Activated CD8-positive, alpha-beta T cell treated with anti-CD3 and anti-CD28 coated beads for 36 hours (primary cell): ENCODE data around the gene NFE2L1. TPM values are rescaled to one million over a fixed set of nuclear protein-coding genes. Genes with fewer than 3 reads are reported as not detected.

Experiments used
- ATAC-seq: fragments of 200-7000 bp; cut with Tn5 transposase; one replicate; pipeline ENCODE4 v1.10.0; 2021; ENCODE audit warnings: mild to moderate bottlenecking, moderate library complexity
- CTCF ChIA-PET: fragments of 350-600 bp; sonication (Branson Sonifier 250); formaldehyde crosslinking; loops from one replicate; lab custom pipeline; 2021; ENCODE audit warnings: antibody characterized with exemption; lab: Charles Lee
- POLR2A ChIA-PET: fragments of 350-600 bp; sonication (Branson Sonifier 250); formaldehyde crosslinking; loops from one replicate; lab custom pipeline; 2021; ENCODE audit warnings: antibody characterized with exemption; lab: Charles Lee
- DNase-seq: peaks from one replicate; pipeline ENCODE4 v3.0.0-alpha.2; 2020
- H3K27ac Mint-ChIP-seq: one replicate; pipeline ENCODE4 v1.8.0; 2021; ENCODE audit warnings: mild to moderate bottlenecking, mixed read lengths
- H3K27me3 Mint-ChIP-seq: one replicate; pipeline ENCODE4 v1.8.0; 2021; ENCODE audit warnings: mixed read lengths
- H3K36me3 Mint-ChIP-seq: one replicate; pipeline ENCODE4 v1.8.0; 2021; ENCODE audit warnings: low read depth, mixed read lengths
- H3K4me1 Mint-ChIP-seq: one replicate; pipeline ENCODE4 v1.8.0; 2021; ENCODE audit warnings: low read depth, mixed read lengths
- H3K4me3 Mint-ChIP-seq: one replicate; pipeline ENCODE4 v1.8.0; 2021; ENCODE audit warnings: mild to moderate bottlenecking, moderate library complexity, mixed read lengths
- H3K9me3 Mint-ChIP-seq: one replicate; pipeline ENCODE4 v1.8.0; 2021; ENCODE audit warnings: mixed read lengths
- CTCF ChIP-seq: fragments of 200-600 bp; IDR thresholded peaks from one replicate; pipeline ENCODE4 v1.8.0; 2022; ENCODE audit warnings: antibody characterized with exemption, mild to moderate bottlenecking
- intact Hi-C: fragments of 100-400 bp; cut with micrococcal nuclease; formaldehyde crosslinking; loops from one replicate; pipeline ENCODE4 v1.10.0; 2022
- total RNA-seq, 2 experiments: library from RNA; stranded (reverse); gene quantifications; one replicate each; pipeline ENCODE4 v1.2.3, GENCODE V29; 2021

NFE2L1 gene
- total RNA-seq, 2 experiments from 2014 or later = 88.3 to 90.3 TPM

- intact Hi-C loops = no loop called here
- ChIA-PET POLR2A (interaction anchor here (0.6 to 4.8 kb wide), 3 partner anchors 11 to 334 kb away, joined by 3 to 26 read pairs (median 4); partner anchors contain the start of gene NFE2L1), CTCF (interaction anchor here (0.6 to 4.4 kb wide), 22 partner anchors 10 to 582 kb away, joined by 3 to 55 read pairs (median 5); partner anchors contain the start of genes CBX1, CDK5RAP3 and NFE2L1)
- Mint-ChIP-seq H3K4me1 (peaks cover 8% of the 10 kb centered on the region), H3K27me3 (peaks cover 29% of the 10 kb centered on the region), H3K27ac (peak within 1 kb of the TSS; percentile 58), H3K36me3 (no peaks in the 10 kb centered on the region), H3K4me3 (peak within 1 kb of the TSS; percentile 72), H3K9me3 (no peaks in the 10 kb centered on the region)
- DNase-seq (peak; percentile 74), ATAC-seq (peak; percentile 92)
- TF ChIP-seq CTCF = peak; percentile 83
Measured at GRCh38 chr17:48037036-48037837, 10.9 kb upstream of the NFE2L1 start, which contains the start of gene COPZ2. COPZ2 (minus strand) TSS chr17:48037797; CDS start chr17:48037777, 20 bp downstream.

GRCh38 chr17:48037838-48038323, 10.3 kb upstream of the NFE2L1 start:
- TF ChIP-seq CTCF = no peak
- ChIA-PET POLR2A (interaction anchor here (4.8 kb wide), 1 partner anchor 10 kb away, joined by 26 read pairs; the partner anchor contains the start of gene NFE2L1), CTCF (interaction anchor here (0.7 to 4.4 kb wide), 4 partner anchors 9 to 15 kb away, joined by 4 to 55 read pairs (median 20); partner anchors contain the start of gene NFE2L1)
- H3K9me3 Mint-ChIP-seq = no peaks in the 10 kb centered on the region
- H3K36me3 Mint-ChIP-seq = no peaks in the 10 kb centered on the region
- peak overlapping the region; percentile 58 for H3K27ac Mint-ChIP-seq
- H3K27me3 Mint-ChIP-seq = peaks cover 24% of the 10 kb centered on the region
- peaks cover 11% of the 10 kb centered on the region for H3K4me1 Mint-ChIP-seq
- DNase-seq (no peak), ATAC-seq (peak; percentile 9)
- intact Hi-C loops = no loop called here
- peak overlapping the region; percentile 72 for H3K4me3 Mint-ChIP-seq

- no peak for TF ChIP-seq CTCF
- intact Hi-C loops = no loop called here
- Mint-ChIP-seq H3K27ac (no peak overlapping the region), H3K4me1 (peaks cover 18% of the 10 kb centered on the region), H3K4me3 (no peak overlapping the region), H3K36me3 (no peaks in the 10 kb centered on the region), H3K9me3 (no peaks in the 10 kb centered on the region), H3K27me3 (peaks cover 17% of the 10 kb centered on the region)
- POLR2A ChIA-PET = interaction anchor here (0.7 to 4.8 kb wide), 2 partner anchors 10 to 84 kb away, joined by 3 to 26 read pairs; partner anchors contain the start of gene NFE2L1
- CTCF ChIA-PET = interaction anchor here (0.6 to 0.8 kb wide), 3 partner anchors 8 to 36 kb away, joined by 3 to 4 read pairs (median 3); no protein-coding TSS in a partner anchor
- DNase-seq (no peak), ATAC-seq (no peak)
Measured at GRCh38 chr17:48038687-48039086, 9.5 kb upstream of the NFE2L1 start.

- CTCF ChIA-PET = interaction anchor here (1.0 to 10.1 kb wide), 8 partner anchors 15 to 96 kb away, joined by 3 to 101 read pairs (median 4); no protein-coding TSS in a partner anchor
- peaks cover 30% of the 10 kb centered on the region for H3K4me1 Mint-ChIP-seq
- no peak overlapping the region for H3K27ac Mint-ChIP-seq
- peaks cover 5% of the 10 kb centered on the region for H3K27me3 Mint-ChIP-seq
- no peaks in the 10 kb centered on the region for H3K9me3 Mint-ChIP-seq
- no peak for DNase-seq
- POLR2A ChIA-PET = interaction anchor here (9.7 kb wide), 1 partner anchor 15 kb away, joined by 82 read pairs; no protein-coding TSS in a partner anchor
- intact Hi-C loops = no loop called here
- H3K4me3 Mint-ChIP-seq = no peak overlapping the region
- no peak for TF ChIP-seq CTCF
- ATAC-seq = no peak
- peaks cover 17% of the 10 kb centered on the region for H3K36me3 Mint-ChIP-seq
Measured at GRCh38 chr17:48043176-48043575, 5.0 kb upstream of the NFE2L1 start.
